HG03565 (cell line): ENCODE data around the gene SKIC2.
"Not testable (repeated sequence)": the region's sequence is repeated elsewhere in the genome, so short reads cannot be mapped to it uniquely, and the experiment has no call there.

Source experiments
- ATAC-seq: cut with Tn5 transposase; IDR thresholded peaks from one replicate; pipeline ENCODE4 v1.9.1; 2021; ENCODE audit warnings: mild to moderate bottlenecking, moderate library complexity; ENCODE audit not compliant: unreplicated experiment

The SKIC2 gene

DNA sequence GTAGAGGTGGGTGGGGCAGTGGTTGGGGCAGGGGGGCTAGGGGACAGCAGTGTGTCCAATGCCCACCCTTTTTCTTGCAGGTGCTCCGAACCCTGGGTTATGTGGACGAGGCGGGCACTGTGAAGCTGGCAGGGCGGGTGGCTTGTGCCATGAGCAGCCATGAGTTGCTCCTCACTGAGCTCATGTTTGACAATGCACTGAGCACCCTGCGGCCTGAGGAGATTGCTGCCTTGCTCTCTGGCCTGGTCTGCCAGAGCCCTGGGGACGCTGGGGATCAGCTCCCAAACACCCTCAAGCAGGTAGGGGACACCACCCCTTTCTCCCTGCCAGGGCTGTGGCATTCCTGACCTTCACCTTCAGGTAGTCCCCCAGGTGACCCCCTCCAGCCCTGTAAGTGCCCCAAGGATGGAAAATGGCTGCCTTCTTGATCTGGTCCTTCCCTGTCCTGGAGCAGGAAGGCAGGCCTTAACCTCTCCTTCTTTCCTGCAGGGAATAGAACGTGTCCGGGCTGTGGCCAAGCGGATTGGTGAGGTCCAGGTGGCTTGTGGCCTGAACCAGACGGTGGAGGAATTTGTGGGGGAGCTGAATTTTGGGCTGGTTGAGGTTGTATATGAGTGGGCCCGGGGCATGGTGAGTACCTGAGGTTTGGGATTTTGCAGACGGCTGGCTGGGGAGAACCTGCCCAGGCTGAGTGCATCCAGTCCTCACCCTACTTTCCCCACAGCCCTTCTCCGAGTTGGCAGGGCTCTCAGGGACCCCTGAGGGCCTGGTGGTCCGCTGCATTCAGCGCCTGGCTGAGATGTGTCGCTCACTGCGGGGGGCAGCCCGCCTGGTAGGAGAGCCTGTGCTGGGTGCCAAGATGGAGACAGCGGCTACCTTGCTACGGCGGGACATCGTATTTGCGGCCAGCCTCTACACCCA lies 10.1 kb downstream of the SKIC2 start:
- ATAC-seq: no peak

DNA sequence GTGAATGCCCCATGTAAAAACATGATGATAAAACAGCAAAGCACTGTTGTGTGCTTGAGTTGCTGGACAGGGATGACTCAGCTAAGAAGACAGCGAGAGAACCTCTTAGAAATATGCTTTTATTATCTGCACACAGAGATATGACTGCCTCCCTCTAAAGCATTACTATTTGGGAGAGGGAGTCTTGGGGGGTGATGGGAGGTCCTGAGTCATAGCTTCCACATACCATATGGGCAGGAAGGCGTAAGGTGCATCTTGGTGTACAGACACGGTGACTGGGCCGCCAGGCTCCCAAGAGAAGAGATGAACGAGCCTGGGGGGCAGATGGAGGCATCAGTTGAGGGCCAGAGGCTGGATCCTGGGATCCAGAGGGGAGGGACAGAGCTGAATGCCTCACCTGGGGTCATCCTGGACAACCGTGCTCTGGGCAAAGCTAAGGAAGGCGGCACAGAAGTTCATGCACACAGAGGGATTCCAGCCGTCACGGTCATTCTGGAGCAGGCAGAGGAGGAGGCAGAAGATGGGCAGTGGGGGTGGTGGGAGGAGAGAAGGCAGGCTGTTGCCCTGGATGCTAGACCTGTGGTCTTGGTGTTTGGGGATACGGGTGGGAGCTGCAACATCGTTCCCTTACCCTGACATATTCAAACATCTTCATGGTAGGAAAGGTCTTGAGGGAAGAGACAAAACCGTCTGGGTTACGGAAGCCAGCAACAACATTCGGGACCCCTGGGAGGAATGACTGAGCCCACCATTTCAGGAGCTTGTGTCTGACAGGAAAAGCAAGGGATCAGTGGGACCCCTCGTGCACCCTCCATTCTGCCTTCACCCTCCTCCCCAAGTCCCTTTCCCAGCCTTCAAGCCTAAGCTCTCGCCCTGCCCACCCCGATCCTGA lies 11.0 kb downstream of the SKIC2 start:
- ATAC-seq: no peak

DNA sequence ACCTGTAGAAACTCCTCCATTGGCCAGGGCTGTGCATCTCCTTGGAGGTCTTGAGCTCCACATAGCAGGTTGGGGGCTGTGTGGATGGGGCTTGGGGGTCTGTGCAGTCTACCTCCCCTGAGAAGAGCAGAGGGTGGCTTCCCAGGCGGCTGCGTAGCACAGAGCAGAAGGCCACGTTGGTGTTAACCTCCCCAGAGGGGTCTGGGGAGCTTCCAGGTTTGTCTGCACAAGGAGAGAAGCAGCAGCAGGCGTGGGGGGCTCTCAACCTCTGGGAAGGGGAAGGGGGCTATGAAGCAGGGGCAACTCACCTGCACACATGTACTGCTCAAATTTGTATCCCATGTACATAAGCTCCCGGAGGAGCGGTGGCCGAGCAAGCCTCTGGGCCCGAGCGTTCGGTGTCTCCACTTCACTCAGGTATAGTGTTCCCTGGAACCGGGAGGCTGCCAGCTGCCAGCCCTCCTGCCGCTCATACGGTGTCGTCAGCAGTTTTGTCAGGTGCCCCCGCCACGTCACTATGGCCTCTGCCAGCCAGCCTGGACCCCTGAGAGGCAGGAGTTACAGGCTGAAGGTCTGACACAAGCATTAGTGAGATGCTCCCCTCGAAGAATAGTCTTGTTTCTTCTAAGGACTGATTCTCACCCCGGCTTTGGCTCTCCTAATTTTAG lies 11.8 kb downstream of the SKIC2 start:
- no peak for ATAC-seq

DNA sequence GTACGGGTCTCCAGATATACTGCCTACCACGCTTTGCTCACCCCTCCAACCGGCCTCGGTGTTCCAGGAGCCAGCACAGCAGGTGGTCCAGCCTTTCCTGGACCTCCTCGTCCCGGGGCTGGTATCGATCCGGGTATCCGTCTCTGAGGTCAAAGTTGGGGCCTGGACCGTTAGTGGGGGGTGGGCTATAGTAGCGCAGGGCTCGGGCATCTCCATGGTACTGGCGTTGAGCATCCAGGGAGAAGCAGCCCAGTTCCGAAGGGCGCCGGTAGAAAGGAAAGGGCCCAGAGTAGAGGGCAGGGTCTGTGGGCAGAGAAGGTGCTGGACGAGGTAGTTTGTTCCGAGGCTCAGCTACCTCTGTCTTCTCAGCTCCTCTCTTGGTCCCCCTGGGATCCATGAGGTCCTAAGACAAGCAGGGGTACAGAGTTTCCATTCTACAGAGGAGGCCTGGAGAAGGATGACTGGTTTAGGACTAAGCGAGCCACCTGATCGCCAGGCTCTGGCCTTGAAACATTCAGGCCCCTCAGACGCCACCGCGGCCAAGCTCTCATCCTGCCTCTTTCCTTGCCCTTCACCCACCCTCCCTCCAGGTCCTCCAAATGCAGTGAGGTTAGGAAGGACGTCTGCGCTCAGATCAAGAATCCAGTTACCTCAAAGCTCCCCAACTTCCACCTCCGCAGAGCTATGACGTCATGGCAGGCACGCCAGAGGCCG lies 12.5 kb downstream of the SKIC2 start:
- ATAC-seq: no peak

DNA sequence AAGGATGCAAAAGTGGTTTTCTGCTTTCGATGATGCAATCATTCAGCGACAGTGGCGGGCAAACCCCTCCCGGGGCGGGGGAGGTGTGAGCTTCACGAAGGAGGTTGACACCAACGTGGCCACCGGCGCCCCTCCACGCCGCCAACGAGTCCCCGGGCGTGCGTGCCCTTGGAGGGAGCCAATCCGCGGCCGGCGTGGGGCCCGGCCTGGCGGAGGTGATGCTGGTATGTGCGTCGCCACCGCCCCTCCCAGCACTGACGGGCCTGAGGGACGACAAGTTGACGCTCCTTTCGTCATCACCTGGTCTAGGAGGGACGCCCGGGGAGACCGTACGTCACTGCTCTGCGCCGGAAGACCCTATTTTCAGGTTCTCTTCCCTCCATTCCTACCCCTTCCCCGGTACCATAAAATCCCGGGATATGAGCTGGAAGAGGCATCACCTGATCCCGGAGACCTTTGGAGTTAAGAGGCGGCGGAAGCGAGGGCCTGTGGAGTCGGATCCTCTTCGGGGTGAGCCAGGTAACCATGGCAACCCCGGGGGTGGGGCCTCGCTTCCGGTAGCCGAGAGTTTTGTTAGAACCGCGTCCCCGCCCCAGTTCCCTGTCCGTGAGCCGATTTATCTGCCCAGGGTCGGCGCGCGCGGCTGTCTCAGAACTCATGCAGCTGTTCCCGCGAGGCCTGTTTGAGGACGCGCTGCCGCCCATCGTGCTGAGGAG lies 13.2 kb downstream of the SKIC2 start, which contains the start of gene DXO:
DXO (minus strand) TSS at position 146 of the 716 bp plus-strand sequence. CDS start 463 bp downstream, outside the sequence.
- ATAC-seq: peak; percentile 74

DNA sequence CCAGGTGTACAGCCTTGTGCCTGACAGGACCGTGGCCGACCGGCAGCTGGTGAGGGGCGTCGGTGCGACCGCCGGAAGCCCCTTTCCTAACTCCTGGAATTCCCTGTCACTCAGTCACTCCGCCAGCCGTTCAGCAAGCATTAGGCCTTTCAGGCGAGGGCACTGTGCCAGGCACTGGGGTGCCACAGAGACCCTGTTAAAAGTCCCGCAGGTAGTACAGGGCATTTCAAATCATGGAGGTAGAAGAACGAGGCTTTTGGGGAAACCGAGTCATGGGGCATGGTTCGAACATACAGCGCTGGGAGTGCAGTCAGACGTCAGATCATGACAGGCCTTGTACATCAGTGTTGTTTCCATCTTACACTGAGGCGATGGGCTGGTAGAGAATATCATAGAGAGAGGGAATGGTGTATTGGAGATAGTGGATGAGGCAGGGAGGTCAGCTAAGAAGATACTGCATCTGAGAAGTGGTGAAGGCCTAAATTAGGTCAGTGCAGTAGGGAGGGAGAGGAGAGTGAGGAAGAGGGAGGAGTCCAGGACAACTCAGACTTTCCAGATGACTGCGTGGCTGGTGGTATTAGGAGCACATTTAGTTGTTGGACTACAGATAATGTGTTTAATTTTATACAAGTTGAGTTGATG lies 13.9 kb downstream of the SKIC2 start:
- no peak for ATAC-seq

DNA sequence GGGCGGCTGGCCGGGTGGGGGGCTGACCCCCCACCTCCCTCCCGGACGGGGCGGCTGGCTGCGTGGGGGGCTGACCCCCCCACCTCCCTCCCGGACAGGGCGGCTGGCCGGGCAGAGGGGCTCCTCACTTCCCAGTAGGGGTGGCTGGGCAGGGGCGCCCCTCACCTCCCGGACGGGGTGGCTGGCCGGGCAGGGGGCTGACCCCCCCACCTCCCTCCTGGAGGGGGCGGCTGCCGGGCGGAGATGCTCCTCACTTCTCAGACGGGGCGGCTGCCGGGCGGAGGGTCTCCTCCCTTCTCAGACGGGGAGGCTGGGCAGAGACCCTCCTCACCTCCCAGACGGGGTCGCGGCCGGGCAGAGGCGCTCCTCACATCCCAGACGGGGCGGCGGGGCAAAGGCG lies 17.1 kb downstream of the SKIC2 start:
- not testable (repeated sequence) for ATAC-seq

DNA sequence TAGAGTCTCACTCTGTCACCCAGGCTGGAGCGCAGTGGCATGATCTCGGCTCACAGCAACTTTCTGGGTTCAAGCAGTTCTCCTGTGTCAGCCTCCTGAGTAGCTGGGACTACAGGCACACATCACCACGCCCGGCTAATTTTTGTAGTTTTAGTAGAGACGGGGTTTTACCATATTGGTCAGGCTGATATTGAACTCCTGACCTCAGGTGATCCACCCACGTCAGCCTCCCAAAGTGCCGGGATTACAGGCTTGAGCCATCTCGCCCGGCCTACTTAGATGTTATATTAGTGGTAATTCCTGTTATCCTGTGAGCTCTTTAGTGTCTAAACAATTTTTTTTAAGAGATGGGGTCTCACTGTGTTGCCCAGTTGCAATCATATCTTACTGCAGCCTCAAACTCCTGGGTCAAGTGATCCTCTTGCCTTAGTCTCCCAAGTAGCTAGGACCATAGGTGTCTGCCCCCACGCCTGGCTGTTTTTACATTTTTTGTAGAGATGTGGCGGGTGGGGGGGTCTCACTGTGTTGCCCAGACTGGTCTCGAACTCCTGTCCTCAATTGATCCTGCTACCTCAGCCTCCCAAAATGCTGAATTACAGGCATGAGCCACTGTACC lies 18.9 kb downstream of the SKIC2 start:
- no peak for ATAC-seq

DNA sequence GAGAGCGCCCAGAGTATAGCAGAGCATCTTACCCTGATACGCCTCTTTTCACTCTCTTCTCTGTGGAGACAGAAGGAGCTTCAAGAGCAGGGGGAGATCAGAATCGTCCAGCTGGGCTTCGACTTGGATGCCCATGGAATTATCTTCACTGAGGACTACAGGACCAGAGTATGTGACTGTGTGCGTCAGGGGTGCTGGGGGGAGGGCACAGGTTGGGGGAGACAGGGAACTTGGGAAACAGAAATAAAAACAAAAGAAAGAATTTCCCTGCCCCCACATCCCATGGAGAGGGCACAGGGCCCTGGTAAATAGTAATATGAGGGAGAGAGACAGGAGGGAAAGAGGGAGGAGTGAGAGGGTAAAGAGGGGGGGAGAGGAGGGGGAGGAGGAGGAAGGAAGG lies 19.9 kb downstream of the SKIC2 start:
- no peak for ATAC-seq

DNA sequence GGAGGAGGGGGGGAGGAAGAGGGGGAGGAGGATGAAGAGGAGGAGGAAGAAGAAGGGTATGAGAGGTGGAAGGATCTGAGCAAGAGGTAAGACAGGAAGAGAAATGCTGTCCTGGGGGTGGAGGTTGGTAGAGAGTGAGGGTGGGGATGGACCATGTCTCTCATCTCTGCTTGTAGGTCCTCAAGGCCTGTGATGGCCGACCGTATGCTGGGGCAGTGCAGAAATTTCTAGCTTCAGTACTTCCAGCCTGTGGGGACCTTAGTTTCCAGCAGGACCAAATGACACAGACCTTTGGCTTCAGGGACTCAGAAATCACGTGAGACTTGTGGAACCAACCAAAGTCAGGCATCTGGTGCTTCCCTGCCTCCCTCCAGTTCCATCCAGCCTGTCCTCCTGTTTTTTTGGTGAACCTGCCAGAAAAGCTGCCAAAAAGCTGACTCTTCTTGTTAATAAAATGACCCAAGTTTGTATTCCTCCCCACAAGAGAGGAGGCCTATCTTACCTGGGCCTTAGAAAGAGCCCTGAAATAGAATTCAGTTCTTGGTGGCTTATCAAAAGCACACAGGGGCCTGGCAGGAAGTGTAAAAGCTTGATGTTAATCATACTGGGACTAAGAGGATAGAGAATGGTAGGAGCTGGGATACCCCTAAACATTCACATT lies 20.4 kb downstream of the SKIC2 start:
- ATAC-seq: no peak

DNA sequence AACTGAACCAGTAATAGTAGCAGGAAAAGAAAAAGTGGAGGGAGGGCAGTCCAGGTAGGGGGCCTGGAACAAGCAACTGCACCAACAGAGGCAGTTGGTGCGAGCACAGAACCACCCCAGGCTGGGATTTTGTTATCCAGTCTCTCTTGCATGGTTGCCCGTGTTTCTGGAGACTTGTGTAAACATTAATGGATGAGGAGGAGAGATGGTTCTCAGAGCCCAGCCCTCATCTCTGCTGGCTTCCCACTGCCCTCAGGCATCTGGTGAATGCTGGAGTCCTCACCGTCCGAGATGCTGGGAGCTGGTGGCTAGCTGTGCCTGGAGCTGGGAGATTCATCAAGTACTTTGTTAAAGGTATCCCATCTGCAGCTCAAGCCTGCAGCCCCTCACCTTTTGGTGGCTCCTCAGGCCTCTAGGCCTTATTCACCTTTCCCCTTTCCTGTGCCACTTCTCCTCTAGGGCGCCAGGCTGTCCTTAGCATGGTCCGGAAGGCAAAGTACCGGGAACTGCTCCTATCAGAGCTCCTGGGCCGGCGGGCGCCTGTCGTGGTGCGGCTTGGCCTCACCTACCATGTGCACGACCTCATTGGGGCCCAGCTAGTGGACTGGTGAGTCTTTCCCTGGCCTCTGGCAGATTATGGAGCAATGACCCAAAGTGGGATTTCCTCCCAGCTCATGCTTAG lies 21.4 kb downstream of the SKIC2 start:
- not testable (repeated sequence) for ATAC-seq

DNA sequence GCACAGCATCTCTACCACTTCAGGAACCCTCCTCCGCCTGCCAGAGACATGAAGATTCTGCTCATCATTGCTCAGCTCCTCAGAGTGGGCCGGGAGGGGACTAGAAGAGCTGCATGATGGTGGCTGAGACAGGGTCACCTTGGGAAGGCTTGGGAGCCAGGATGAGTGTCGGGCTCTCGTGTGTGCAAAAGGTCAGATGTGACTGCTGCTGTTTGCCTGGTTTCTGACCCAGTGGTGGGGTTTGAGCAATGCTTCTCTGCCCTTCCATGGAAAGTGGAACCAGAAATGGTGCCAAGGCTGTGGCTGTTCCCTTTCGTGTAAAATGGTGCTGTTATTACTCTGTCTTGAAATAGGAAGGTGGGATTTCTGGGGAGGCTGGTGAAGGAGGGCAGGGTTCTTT lies 22.0 kb downstream of the SKIC2 start:
- not testable (repeated sequence) for ATAC-seq

DNA sequence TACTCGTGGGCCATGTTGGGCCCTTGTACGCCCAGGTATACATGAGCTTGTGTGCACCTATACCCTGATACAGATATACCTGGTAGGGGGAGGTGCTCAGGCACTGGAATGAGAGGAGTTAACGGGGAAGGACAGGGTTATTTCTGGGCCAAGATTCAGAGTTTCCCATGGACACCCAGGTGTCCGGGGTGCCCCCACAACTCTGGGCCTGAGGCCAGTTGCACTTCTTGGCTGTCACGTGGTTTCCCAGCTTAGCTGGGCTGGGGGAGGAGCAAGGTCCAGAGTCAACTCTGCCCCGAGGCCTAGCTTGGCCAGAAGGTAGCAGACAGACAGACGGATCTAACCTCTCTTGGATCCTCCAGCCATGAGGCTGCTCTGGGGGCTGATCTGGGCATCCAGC lies 22.8 kb downstream of the SKIC2 start, which contains the start of gene C4A:
C4A (plus strand) TSS at position 314 of the 400 bp plus-strand sequence; CDS start at position 365, 51 bp downstream.
- ATAC-seq: not testable (repeated sequence)

DNA sequence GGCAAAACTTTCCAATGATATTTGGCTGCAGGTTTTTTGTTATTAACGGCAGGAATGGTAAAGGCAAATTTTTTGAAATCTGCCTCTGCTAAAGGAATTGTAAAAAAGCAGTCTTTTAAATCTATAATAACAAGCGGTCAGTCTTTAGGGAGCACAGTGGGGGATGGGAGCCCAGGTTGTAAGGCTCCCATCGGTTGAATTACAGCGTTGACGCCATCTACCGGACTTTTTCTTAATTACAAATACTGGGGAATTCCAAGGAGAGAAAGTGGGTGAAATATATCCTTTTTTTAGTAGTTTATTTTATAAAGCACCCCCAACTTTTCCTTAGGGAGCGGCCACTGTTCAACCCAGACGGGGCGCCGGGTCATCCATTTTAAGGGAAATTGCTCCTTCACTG lies 30.4 kb downstream of the SKIC2 start:
- ATAC-seq: not testable (repeated sequence)

DNA sequence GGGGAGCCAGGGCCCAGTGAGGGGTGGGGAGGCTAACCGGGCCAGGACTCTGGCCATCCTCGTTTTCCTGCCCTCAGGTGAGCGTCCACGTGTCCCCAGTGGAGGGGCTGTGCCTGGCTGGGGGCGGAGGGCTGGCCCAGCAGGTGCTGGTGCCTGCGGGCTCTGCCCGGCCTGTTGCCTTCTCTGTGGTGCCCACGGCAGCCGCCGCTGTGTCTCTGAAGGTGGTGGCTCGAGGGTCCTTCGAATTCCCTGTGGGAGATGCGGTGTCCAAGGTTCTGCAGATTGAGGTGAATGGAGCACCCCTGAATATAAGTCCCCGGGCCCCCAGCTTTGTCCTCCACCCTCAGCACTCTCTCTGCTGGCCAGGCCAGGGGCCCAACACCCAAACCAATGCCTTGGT lies 35.4 kb downstream of the SKIC2 start:
- ATAC-seq: not testable (repeated sequence)

DNA sequence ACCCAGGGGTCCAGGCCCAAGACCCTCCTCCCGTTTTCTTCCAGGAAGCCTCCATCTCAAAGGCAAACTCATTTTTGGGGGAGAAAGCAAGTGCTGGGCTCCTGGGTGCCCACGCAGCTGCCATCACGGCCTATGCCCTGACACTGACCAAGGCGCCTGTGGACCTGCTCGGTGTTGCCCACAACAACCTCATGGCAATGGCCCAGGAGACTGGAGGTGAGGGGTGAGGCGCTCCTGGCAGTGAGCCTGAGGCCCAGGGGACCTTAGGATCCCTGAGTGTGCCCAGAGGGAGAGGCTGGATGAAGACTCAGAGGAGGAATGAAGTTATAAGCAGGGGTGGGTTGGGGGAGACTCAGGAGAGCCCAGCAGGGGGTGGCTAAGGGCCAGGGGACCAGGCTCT lies 37.4 kb downstream of the SKIC2 start:
- not testable (repeated sequence) for ATAC-seq

DNA sequence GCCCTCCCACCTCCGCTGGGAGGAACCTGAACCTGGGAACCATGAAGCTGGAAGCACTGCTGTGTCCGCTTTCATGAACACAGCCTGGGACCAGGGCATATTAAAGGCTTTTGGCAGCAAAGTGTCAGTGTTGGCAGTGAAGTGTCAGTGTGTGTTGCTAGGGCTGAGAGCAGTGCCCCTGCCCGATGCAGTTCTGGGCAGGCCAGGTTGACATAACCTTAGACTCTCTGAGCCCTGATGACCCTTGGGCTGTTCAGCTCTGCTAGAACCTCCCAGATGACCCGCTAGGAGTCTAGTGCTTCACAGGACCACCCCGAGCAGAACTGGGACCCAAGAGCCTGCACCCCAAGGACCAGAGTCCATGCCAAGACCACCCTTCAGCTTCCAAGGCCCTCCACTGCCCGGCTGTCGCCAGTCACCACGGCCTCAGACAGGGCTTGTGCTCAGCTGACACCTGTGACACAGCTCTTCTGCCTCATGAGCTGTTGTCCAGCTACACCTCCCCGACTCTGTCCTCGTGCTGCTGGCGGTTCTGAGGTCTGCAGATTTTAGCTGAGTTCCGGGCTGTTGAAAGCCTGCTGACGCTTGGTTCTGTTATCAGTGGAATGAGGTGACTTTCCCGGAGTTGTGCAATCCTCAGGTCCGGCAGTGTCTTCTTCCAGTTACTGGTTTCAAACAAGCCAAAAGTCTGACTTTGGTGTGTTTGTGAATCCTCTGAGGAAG lies 43.7 kb downstream of the SKIC2 start:
- ATAC-seq: not testable (repeated sequence)
